Measurements from ENCODE around the gene MYO5C. TPM values are rescaled to one million over a fixed set of nuclear protein-coding genes. Genes with fewer than 3 reads are reported as not detected.
A peak's percentile ranks its signal among the peaks of the same experiment; 100 is the strongest.

Gene MYO5C
- total and polyA plus RNA-seq, 2 of the 13 experiments (the other 11 are each of a cell fraction or from before 2014, with no cell fraction given) = 15.7 to 23.7 TPM

- TF ChIP-seq CBX1 (IDR thresholded peaks at IDR 0.05; ENCODE audit: low read depth) (no peak), EP300 (IDR thresholded peaks at IDR 0.05; ENCODE audit: low read depth in 2 of 2, low read length in 2 of 2) (peak in 1 of 2 experiments; percentile 56; a peak in 2 of 4 replicates), EP300 (CRISPR knock-in tag; IDR thresholded peaks at IDR 0.05; ENCODE audit: borderline replicate concordance) (no peak; the same call in 1 of the 2 replicates), ARID5B (CRISPR knock-in tag; IDR thresholded peaks at IDR 0.05) (peak; percentile 92), MED13 (CRISPR knock-in tag; IDR thresholded peaks at IDR 0.05) (0 out of 2 replicates have a peak, but pooled peaks have one; percentile 26), HNRNPLL (IDR thresholded peaks at IDR 0.05; ENCODE audit: low read depth, low read length, poor library complexity, severe bottlenecking) (no peak), SOX13 (IDR thresholded peaks at IDR 0.05) (no peak), SOX13 (CRISPR knock-in tag; conservative IDR thresholded peaks at IDR 0.05 in 1 of 2, IDR thresholded peaks at IDR 0.05 in 1 of 2) (peak in 1 of 2 experiments; percentile 85; a peak in 2 of 4 replicates), ZNF556 (CRISPR knock-in tag; IDR thresholded peaks at IDR 0.05; ENCODE audit: borderline replicate concordance) (no peak), SOX6 (IDR thresholded peaks at IDR 0.05) (no peak), SOX6 (CRISPR knock-in tag; IDR thresholded peaks at IDR 0.05) (peak; percentile 89), ZNF781 (CRISPR knock-in tag; IDR thresholded peaks at IDR 0.05; ENCODE audit: borderline replicate concordance, not compliant biosample characterization) (peak; percentile 26), ZNF276 (CRISPR knock-in tag; IDR thresholded peaks at IDR 0.05; ENCODE audit: low read depth) (no peak), RXRB (CRISPR knock-in tag; IDR thresholded peaks at IDR 0.05; ENCODE audit: borderline replicate concordance) (peak; percentile 95), NCOR1 (IDR thresholded peaks at IDR 0.05; ENCODE audit: borderline replicate concordance, low read length) (peak; percentile 37; the same call in 1 of the 2 replicates), ZNF768 (CRISPR knock-in tag; IDR thresholded peaks at IDR 0.05) (no peak), FOXO1 (CRISPR knock-in tag; IDR thresholded peaks at IDR 0.05) (peak; percentile 63), MED1 (CRISPR knock-in tag; IDR thresholded peaks at IDR 0.05) (peak; percentile 75), HDAC1 (CRISPR knock-in tag; IDR thresholded peaks at IDR 0.05) (peak; percentile 73; the same call in 1 of the 2 replicates), ZNF605 (CRISPR knock-in tag; IDR thresholded peaks at IDR 0.05) (peak; percentile 53; the same call in 1 of the 2 replicates)
Observed at GRCh38 chr15:52281085-52282035, 14.2 kb downstream of the MYO5C start (continued).
